Neural progenitor cell (in vitro differentiated cells): ENCODE results near the gene HDLBP. TPM values are rescaled to one million over a fixed set of nuclear protein-coding genes. Genes with fewer than 3 reads are reported as not detected.

Source experiments
- DNase-seq: peaks from one replicate; pipeline ENCODE4 v3.0.0-alpha.2; 2016; ENCODE audit warnings: low spot score
- H2AFZ ChIP-seq: fragments of 200-600 bp; sonication (generic); replicated peaks from 2 replicates; pipeline ENCODE4 v1.6.1; 2016; ENCODE audit warnings: antibody characterized with exemption
- H3F3A ChIP-seq: fragments of 200-600 bp; sonication (generic); 2 replicates; pipeline ENCODE4 v1.6.1; 2016; ENCODE audit warnings: antibody characterized with exemption, low read depth
- H3K27ac ChIP-seq: fragments of 200-600 bp; sonication (generic); 2 replicates; pipeline ENCODE4 v1.5.1; 2016; ENCODE audit warnings: mild to moderate bottlenecking
- H3K27me3 ChIP-seq: fragments of 200-600 bp; sonication (generic); 2 replicates; pipeline ENCODE4 v1.6.1; 2016; ENCODE audit warnings: mild to moderate bottlenecking, moderate library complexity
- H3K36me3 ChIP-seq: fragments of 200-600 bp; sonication (generic); 2 replicates; pipeline ENCODE4 v1.5.1; 2016
- H3K4me1 ChIP-seq: fragments of 200-600 bp; sonication (generic); 2 replicates; pipeline ENCODE4 v1.6.1; 2016; ENCODE audit warnings: mixed run types
- H3K4me2 ChIP-seq: fragments of 200-600 bp; sonication (generic); 2 replicates; pipeline ENCODE4 v1.6.1; 2016
- H3K4me3 ChIP-seq: fragments of 200-600 bp; sonication (generic); 2 replicates; pipeline ENCODE4 v1.5.1; 2016
- H3K79me2 ChIP-seq: fragments of 200-600 bp; sonication (generic); 2 replicates; pipeline ENCODE4 v1.6.1; 2016; ENCODE audit warnings: low read depth
- H3K9ac ChIP-seq: fragments of 200-600 bp; sonication (generic); 2 replicates; pipeline ENCODE4 v1.6.1; 2016
- H3K9me3 ChIP-seq: fragments of 200-600 bp; sonication (generic); 2 replicates; pipeline ENCODE4 v1.5.1; 2016; ENCODE audit warnings: low read depth
- H4K20me1 ChIP-seq: fragments of 200-600 bp; sonication (generic); 2 replicates; pipeline ENCODE4 v1.6.1; 2016; ENCODE audit warnings: low read depth
- H3K27ac Mint-ChIP-seq: 3 replicates; pipeline ENCODE4 v1.8.0; 2021; ENCODE audit warnings: mixed read lengths
- H3K27me3 Mint-ChIP-seq: 2 replicates; pipeline ENCODE4 v1.8.0; 2022; ENCODE audit warnings: low read depth, mild to moderate bottlenecking, inconsistent platforms, moderate library complexity, mixed read lengths; ENCODE audit not compliant: insufficient read depth
- H3K36me3 Mint-ChIP-seq: 3 replicates; pipeline ENCODE4 v1.8.0; 2021; ENCODE audit warnings: mixed read lengths
- H3K4me1 Mint-ChIP-seq: 3 replicates; pipeline ENCODE4 v1.8.0; 2021; ENCODE audit warnings: mixed read lengths
- H3K4me3 Mint-ChIP-seq: 3 replicates; pipeline ENCODE4 v1.8.0; 2021; ENCODE audit warnings: mild to moderate bottlenecking, moderate library complexity, mixed read lengths
- H3K9me3 Mint-ChIP-seq: 3 replicates; pipeline ENCODE4 v1.8.0; 2020; ENCODE audit warnings: mixed read lengths
- EZH2 ChIP-seq: fragments of 200-600 bp; sonication (generic); IDR thresholded peaks from 2 replicates; pipeline ENCODE4 v1.6.1; 2017; ENCODE audit warnings: antibody characterized with exemption, mild to moderate bottlenecking, moderate library complexity
- EZH2phosphoT487 ChIP-seq: fragments of 200-600 bp; sonication (generic); IDR thresholded peaks from 2 replicates; pipeline ENCODE4 v1.6.1; 2017; ENCODE audit warnings: antibody characterized with exemption
- total RNA-seq: library from RNA; depleted of rRNA; stranded (reverse); fragments of >200 nt; gene quantifications from 2 replicates; pipeline ENCODE4 v1.2.3, GENCODE V29; 2015; ENCODE audit warnings: low replicate concordance
- TF ChIP-seq, protein P1 (sequence below): fragments of 200-600 bp; sonication (generic); IDR thresholded peaks from 2 replicates; pipeline ENCODE4 v1.5.1; 2017; ENCODE audit warnings: antibody characterized with exemption, mild to moderate bottlenecking

The HDLBP gene
- total RNA-seq, 1 donor from 2014 or later = 251 TPM

DNA sequence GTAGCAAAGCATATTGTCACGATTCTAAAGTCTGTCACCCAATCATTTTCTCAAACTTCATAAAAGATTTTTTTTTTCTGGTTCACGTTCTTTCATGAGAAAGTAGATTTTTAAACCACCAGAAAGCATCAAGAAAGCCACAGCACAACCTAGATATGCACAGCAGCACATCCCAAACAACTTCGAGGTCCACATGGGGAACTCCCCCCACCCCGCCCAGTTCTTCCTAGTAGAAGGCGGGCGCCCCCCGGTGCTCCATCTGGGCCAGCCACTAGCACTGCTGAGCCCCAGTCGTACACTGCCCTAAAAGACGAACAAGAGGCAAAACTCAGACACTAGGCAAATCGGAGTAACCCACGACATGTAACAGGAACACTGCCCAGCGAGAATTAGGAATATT, 15.5 kb downstream of the HDLBP start:
- TF ChIP-seq EZH2phosphoT487 (no peak), EZH2 (no peak)
- TF ChIP-seq, protein P1, sequence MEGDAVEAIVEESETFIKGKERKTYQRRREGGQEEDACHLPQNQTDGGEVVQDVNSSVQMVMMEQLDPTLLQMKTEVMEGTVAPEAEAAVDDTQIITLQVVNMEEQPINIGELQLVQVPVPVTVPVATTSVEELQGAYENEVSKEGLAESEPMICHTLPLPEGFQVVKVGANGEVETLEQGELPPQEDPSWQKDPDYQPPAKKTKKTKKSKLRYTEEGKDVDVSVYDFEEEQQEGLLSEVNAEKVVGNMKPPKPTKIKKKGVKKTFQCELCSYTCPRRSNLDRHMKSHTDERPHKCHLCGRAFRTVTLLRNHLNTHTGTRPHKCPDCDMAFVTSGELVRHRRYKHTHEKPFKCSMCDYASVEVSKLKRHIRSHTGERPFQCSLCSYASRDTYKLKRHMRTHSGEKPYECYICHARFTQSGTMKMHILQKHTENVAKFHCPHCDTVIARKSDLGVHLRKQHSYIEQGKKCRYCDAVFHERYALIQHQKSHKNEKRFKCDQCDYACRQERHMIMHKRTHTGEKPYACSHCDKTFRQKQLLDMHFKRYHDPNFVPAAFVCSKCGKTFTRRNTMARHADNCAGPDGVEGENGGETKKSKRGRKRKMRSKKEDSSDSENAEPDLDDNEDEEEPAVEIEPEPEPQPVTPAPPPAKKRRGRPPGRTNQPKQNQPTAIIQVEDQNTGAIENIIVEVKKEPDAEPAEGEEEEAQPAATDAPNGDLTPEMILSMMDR = no peak
- no peaks in the 10 kb centered on the region for H3K27me3 Mint-ChIP-seq
- Histone ChIP-seq H3K4me2 (no peak overlapping the region), H2AFZ (no peak overlapping the region), H3K27ac (no peak overlapping the region), H3K36me3 (no peaks in the 10 kb centered on the region), H3F3A (no peaks in the 10 kb centered on the region), H3K79me2 (peaks cover 100% of the 10 kb centered on the region), H3K4me3 (no peak overlapping the region), H3K4me1 (no peaks in the 10 kb centered on the region), H3K9me3 (no peaks in the 10 kb centered on the region), H3K27me3 (no peaks in the 10 kb centered on the region), H4K20me1 (peaks cover 73% of the 10 kb centered on the region), H3K9ac (no peak overlapping the region)
- peaks cover 8% of the 10 kb centered on the region for H3K4me1 Mint-ChIP-seq
- peaks cover 19% of the 10 kb centered on the region for H3K36me3 Mint-ChIP-seq
- DNase-seq = no peak
- H3K9me3 Mint-ChIP-seq = no peaks in the 10 kb centered on the region
- no peak overlapping the region for H3K27ac Mint-ChIP-seq
- no peak overlapping the region for H3K4me3 Mint-ChIP-seq

DNA sequence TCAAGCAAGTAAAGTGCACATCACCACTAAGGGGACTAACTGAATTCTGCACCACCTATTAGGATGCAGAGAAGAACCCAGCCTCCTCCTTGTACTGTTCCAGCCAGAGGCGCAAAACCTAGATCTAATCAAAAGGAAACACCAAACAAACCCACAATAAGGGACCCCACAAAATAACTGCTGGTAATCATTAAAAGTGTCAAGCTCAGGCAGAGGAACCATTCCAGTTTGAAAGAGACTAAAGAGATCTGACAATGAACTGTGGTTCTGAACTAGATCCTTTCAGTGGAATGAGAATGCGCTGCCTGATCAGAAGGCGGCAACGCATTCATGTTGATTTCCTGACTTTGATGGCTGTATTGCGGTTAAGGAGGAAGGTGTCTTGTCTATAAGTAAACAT, 16.8 kb downstream of the HDLBP start:
- Histone ChIP-seq H3K36me3 (no peaks in the 10 kb centered on the region), H3K27me3 (no peaks in the 10 kb centered on the region), H3K9me3 (no peaks in the 10 kb centered on the region), H3K4me2 (no peak overlapping the region), H3K4me1 (no peaks in the 10 kb centered on the region), H2AFZ (no peak overlapping the region), H3K9ac (no peak overlapping the region), H3K27ac (no peak overlapping the region), H3K4me3 (no peak overlapping the region), H3K79me2 (peaks cover 100% of the 10 kb centered on the region), H3F3A (no peaks in the 10 kb centered on the region), H4K20me1 (peaks cover 67% of the 10 kb centered on the region)
- TF ChIP-seq, protein P1 = no peak
- TF ChIP-seq EZH2 (no peak), EZH2phosphoT487 (no peak)
- peaks cover 20% of the 10 kb centered on the region for H3K36me3 Mint-ChIP-seq
- peaks cover 8% of the 10 kb centered on the region for H3K4me1 Mint-ChIP-seq
- H3K9me3 Mint-ChIP-seq = no peaks in the 10 kb centered on the region
- no peaks in the 10 kb centered on the region for H3K27me3 Mint-ChIP-seq
- H3K4me3 Mint-ChIP-seq = no peak overlapping the region
- DNase-seq = no peak
- H3K27ac Mint-ChIP-seq = no peak overlapping the region

DNA sequence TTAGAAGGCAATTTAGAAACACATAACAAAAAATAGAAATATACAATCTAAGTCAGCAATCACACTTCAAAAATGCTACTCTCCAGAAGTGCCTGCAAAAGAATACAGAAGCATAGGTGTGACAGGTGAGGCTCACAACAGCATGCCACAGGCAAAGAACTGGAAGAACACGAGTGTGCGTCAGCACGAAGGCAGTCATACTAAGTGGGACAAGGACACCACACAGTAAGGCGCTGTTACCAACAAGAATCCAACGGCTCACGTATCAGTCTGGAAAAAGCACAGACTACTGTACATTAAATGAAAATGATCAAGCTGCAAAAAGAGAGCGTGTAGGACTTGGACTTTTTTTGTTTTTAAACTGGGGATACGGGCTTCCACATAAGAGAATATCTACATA, 18.7 kb downstream of the HDLBP start:
- Histone ChIP-seq H3F3A (no peaks in the 10 kb centered on the region), H3K79me2 (peaks cover 100% of the 10 kb centered on the region), H4K20me1 (peaks cover 61% of the 10 kb centered on the region), H3K9me3 (no peaks in the 10 kb centered on the region), H3K27ac (no peak overlapping the region), H3K4me2 (no peak overlapping the region), H3K27me3 (no peaks in the 10 kb centered on the region), H2AFZ (no peak overlapping the region), H3K4me1 (no peaks in the 10 kb centered on the region), H3K9ac (no peak overlapping the region), H3K4me3 (no peak overlapping the region), H3K36me3 (no peaks in the 10 kb centered on the region)
- H3K4me1 Mint-ChIP-seq = peaks cover 8% of the 10 kb centered on the region
- no peaks in the 10 kb centered on the region for H3K27me3 Mint-ChIP-seq
- H3K36me3 Mint-ChIP-seq = peaks cover 20% of the 10 kb centered on the region
- no peak for DNase-seq
- H3K4me3 Mint-ChIP-seq = no peak overlapping the region
- no peaks in the 10 kb centered on the region for H3K9me3 Mint-ChIP-seq
- H3K27ac Mint-ChIP-seq = no peak overlapping the region
- TF ChIP-seq EZH2 = no peak
- TF ChIP-seq, protein P1 = no peak
- no peak for TF ChIP-seq EZH2phosphoT487
